ENCODE measurements around the gene WDFY4.

Gene WDFY4

DNA sequence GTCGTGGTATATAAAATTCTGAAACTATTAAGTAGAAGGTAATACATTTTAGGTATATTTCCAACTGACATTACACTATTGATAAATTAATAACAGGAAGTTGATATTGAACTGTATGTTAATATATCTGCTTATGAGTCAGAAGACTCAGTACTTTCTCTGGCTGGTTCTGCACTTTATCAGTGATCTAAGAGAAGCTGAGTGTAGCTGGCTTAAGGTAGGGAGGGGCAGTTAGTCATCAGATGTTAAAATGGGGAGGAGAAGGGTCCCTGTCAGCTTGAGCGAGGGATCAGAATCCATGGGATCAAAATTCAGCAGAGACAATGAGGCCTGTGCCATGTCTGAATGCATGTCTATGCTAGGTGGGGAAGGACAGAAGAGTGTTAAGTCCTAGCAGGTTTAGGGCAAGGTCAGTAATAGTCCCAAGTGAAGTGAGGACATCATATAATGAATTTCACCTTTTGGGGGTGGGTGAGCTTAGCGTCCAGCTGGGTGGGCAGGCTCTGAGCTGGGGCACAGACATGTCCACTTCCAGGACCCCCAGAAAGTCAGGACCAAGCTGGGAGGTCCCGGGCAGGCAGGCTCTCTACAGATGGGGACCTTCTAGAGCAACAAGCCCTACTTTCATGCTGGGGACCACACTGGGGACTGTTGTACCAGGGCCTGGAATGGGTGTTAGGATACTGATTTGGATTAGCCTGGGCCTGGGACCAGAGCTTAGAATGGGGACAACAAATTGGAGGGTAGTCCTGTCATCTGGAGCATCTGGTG lies 82.9 kb downstream of the WDFY4 start:
- TF ChIP-seq, protein P1, sequence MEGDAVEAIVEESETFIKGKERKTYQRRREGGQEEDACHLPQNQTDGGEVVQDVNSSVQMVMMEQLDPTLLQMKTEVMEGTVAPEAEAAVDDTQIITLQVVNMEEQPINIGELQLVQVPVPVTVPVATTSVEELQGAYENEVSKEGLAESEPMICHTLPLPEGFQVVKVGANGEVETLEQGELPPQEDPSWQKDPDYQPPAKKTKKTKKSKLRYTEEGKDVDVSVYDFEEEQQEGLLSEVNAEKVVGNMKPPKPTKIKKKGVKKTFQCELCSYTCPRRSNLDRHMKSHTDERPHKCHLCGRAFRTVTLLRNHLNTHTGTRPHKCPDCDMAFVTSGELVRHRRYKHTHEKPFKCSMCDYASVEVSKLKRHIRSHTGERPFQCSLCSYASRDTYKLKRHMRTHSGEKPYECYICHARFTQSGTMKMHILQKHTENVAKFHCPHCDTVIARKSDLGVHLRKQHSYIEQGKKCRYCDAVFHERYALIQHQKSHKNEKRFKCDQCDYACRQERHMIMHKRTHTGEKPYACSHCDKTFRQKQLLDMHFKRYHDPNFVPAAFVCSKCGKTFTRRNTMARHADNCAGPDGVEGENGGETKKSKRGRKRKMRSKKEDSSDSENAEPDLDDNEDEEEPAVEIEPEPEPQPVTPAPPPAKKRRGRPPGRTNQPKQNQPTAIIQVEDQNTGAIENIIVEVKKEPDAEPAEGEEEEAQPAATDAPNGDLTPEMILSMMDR (IDR thresholded peaks at IDR 0.05; ENCODE audit: control insufficient read depth, extremely low read depth, insufficient read depth) = no peak
- H3K4me3 ChIP-seq (ENCODE audit: low read depth, low read length) = no peak overlapping the region
- DNase-seq (ENCODE audit: low read depth) = no peak

DNA sequence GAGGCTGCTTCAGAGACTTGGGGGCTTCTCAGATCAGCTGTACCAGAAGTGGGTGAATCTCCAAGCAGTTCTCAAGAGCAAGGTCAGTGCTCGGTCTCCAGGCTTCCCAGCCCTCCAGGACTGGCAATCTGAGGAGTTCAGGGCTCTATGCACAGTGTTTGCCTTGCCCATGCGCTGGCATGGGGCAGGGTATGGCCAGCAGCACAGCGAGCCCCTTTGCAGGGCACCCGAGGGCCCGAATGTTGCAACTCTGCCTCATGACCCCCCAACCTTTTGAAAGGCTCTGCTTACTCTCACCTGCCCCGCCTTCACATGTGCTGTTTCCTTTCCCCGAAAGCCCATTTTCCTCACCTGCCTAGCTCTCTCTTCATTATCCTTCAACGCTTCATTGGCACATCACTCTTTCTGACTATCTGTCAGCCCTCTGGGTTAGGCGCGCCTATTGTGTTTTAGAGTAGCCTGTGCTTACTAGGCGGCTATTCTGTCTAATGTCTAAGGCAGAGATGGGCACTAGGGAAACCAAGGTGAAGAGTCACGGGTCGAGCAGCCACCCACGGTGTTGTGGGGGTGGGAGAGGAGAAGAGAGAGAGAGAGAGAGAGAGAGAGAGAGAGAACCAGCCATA lies 83.6 kb downstream of the WDFY4 start:
- TF ChIP-seq, protein P1 (IDR thresholded peaks at IDR 0.05; ENCODE audit: control insufficient read depth, extremely low read depth, insufficient read depth) = no peak
- DNase-seq (ENCODE audit: low read depth) = no peak
- H3K4me3 ChIP-seq (ENCODE audit: low read depth, low read length) = no peak overlapping the region

DNA sequence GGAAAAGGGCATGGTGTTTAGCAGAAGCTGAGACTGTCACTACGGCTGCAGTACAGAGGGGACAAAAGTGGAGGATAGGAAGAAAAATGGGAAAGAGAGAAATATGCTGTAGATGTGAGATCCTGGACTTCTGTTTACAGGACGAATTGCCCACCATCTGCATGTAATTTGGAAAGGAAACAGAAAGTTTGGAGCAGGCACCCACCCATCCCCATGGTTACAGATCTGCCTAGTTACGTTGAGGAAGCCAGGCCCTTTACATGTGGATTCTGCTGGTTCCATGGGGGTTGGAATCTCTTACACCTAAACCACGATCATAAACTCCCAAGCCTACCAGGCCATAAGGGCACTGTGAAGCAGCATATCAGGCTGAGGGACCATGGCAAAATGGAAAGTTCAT lies 84.3 kb downstream of the WDFY4 start:
- DNase-seq (ENCODE audit: low read depth) = no peak
- TF ChIP-seq, protein P1 (IDR thresholded peaks at IDR 0.05; ENCODE audit: control insufficient read depth, extremely low read depth, insufficient read depth) = no peak
- H3K4me3 ChIP-seq (ENCODE audit: low read depth, low read length) = no peak overlapping the region

DNA sequence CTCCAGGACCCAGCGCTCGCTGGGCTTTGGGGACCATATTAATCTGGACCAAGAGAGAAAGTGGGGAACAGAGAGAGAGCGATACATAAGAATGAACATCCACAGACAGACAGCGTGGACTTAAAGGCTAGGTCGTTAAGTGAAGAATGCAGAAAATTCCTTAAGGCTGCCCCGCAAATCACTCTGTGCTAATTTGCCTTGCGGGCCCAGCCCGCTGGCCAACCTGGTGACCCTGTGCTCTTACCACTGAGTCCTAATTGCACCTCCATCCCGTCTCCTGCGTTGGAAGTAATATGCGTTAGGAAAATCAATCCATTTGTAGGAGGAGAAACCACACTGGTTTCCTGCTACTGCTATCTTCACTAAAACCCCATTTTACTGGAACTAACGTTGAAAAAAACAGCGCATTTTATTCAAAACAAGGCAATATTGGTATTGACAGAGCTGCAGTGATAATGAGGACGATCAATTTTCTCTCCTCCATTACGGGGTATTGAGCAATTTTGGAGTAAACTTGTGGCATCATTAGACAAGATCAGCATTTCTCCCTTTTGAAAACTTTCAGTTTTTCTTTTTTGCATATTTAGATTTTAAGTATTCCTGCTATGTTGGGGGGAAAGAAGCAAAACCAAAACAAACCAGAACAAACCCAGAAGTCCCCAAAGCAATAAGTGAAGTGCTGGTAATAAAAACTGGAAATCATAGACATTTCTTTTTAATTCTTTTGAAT lies 85.2 kb downstream of the WDFY4 start:
- TF ChIP-seq, protein P1 (IDR thresholded peaks at IDR 0.05; ENCODE audit: control insufficient read depth, extremely low read depth, insufficient read depth) = no peak
- no peak for DNase-seq (ENCODE audit: low read depth)
- H3K4me3 ChIP-seq (ENCODE audit: low read depth, low read length) = no peak overlapping the region

DNA sequence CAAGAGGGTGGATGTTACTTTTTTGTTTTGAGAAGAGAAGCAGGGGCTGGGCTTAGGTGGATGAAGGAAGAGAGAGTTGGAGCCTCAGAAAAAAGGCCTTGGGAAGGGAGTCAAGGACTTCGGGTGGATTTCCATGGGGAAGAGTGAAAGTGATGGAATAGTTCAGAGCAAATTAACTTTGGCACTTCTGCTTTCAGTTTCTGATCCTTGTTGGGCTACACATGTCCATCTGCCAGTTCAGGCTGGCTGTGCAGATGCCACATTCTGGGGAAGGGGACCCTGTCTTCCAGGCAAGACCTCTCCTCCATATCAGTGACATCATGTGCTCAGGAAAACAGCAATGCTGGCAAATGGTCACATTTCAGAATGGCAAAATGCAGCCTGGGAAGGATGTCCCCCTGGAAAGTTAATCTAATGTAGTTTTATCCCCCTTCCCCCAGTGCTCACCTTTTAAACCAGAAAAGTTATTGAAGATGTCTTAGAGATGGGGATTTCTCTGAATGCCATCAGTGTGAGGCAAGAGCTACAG lies 86.0 kb downstream of the WDFY4 start:
- no peak overlapping the region for H3K4me3 ChIP-seq (ENCODE audit: low read depth, low read length)
- TF ChIP-seq, protein P1 (IDR thresholded peaks at IDR 0.05; ENCODE audit: control insufficient read depth, extremely low read depth, insufficient read depth) = no peak
- no peak for DNase-seq (ENCODE audit: low read depth)

DNA sequence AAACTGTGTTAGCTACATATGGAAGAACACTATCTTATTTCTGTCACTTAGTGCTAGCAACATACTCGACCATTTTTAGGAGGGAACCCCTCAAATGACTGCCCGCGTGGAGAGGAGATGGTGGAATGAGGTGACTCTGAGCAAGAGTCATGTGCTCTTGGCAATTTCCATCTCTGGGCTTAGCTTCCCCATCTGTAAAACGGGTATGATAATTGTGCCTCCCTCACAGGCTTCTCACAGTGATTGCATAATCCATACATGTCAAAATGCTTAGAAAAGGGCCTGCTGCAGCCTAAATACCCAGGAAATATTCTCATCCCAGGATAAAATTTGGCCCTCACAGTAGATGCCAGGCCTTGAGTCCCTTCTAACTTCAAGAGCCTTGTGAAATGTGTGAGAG lies 86.6 kb downstream of the WDFY4 start:
- H3K4me3 ChIP-seq (ENCODE audit: low read depth, low read length) = no peak overlapping the region
- DNase-seq (ENCODE audit: low read depth) = no peak
- TF ChIP-seq, protein P1 (IDR thresholded peaks at IDR 0.05; ENCODE audit: control insufficient read depth, extremely low read depth, insufficient read depth) = no peak

All from LNCaP clone FGC (cell line).